Glutamatergic neuron (in vitro differentiated cells): ENCODE measurements around the gene AFF3. TPM values are rescaled to one million over a fixed set of nuclear protein-coding genes. Genes with fewer than 3 reads are reported as not detected.
"Not testable (repeated sequence)": the region's sequence is repeated elsewhere in the genome, so short reads cannot be mapped to it uniquely, and the experiment has no call there.

Source experiments
- DNase-seq: peaks from one replicate; pipeline ENCODE4 v3.0.0; 2022
- H3K27ac Mint-ChIP-seq: one replicate; pipeline ENCODE4 v1.8.0; 2020; ENCODE audit warnings: mild to moderate bottlenecking, mixed read lengths, inconsistent platforms; ENCODE audit not compliant: unreplicated experiment
- H3K27me3 Mint-ChIP-seq: one replicate; pipeline ENCODE4 v1.8.0; 2020; ENCODE audit warnings: mild to moderate bottlenecking, moderate library complexity, mixed read lengths, inconsistent platforms; ENCODE audit not compliant: unreplicated experiment
- H3K36me3 Mint-ChIP-seq: one replicate; pipeline ENCODE4 v1.8.0; 2020; ENCODE audit warnings: mild to moderate bottlenecking, mixed read lengths, inconsistent platforms; ENCODE audit not compliant: unreplicated experiment
- H3K4me1 Mint-ChIP-seq: one replicate; pipeline ENCODE4 v1.8.0; 2020; ENCODE audit warnings: mild to moderate bottlenecking, low read depth, mixed read lengths, inconsistent platforms; ENCODE audit not compliant: unreplicated experiment
- H3K4me3 Mint-ChIP-seq: one replicate; pipeline ENCODE4 v1.8.0; 2020; ENCODE audit warnings: mild to moderate bottlenecking, mixed read lengths, inconsistent platforms; ENCODE audit not compliant: unreplicated experiment
- H3K9me3 Mint-ChIP-seq: one replicate; pipeline ENCODE4 v1.8.0; 2020; ENCODE audit warnings: mild to moderate bottlenecking, moderate library complexity, mixed read lengths, inconsistent platforms; ENCODE audit not compliant: unreplicated experiment
- CTCF ChIP-seq: fragments of 200-600 bp; sonication (generic); IDR thresholded peaks from one replicate; pipeline ENCODE4 v1.5.0; 2021; ENCODE audit not compliant: partially characterized antibody, unreplicated experiment
- total RNA-seq: library from RNA; stranded (reverse); fragmentation: NEBNext Ultra II Directional; extraction: Animal tissue kit (Norgen Biotek cat#: 25700); gene quantifications from one replicate; pipeline ENCODE4 v1.2.1, GENCODE V29; 2021; ENCODE audit not compliant: unreplicated experiment

The AFF3 gene
- total RNA-seq, 1 donor from 2014 or later = 125 TPM

GRCh38 chr2:100105678-100106054 lies 36.7 kb downstream of the AFF3 start:
- no peak for TF ChIP-seq CTCF
- H3K36me3 Mint-ChIP-seq = no peaks in the 10 kb centered on the region
- peak overlapping the region; percentile 81 for H3K27ac Mint-ChIP-seq
- peaks cover 14% of the 10 kb centered on the region for H3K9me3 Mint-ChIP-seq
- H3K4me3 Mint-ChIP-seq = peak overlapping the region; percentile 88
- DNase-seq = peak; percentile 22
- H3K4me1 Mint-ChIP-seq = peaks cover 43% of the 10 kb centered on the region
- peaks cover 13% of the 10 kb centered on the region for H3K27me3 Mint-ChIP-seq

DNA sequence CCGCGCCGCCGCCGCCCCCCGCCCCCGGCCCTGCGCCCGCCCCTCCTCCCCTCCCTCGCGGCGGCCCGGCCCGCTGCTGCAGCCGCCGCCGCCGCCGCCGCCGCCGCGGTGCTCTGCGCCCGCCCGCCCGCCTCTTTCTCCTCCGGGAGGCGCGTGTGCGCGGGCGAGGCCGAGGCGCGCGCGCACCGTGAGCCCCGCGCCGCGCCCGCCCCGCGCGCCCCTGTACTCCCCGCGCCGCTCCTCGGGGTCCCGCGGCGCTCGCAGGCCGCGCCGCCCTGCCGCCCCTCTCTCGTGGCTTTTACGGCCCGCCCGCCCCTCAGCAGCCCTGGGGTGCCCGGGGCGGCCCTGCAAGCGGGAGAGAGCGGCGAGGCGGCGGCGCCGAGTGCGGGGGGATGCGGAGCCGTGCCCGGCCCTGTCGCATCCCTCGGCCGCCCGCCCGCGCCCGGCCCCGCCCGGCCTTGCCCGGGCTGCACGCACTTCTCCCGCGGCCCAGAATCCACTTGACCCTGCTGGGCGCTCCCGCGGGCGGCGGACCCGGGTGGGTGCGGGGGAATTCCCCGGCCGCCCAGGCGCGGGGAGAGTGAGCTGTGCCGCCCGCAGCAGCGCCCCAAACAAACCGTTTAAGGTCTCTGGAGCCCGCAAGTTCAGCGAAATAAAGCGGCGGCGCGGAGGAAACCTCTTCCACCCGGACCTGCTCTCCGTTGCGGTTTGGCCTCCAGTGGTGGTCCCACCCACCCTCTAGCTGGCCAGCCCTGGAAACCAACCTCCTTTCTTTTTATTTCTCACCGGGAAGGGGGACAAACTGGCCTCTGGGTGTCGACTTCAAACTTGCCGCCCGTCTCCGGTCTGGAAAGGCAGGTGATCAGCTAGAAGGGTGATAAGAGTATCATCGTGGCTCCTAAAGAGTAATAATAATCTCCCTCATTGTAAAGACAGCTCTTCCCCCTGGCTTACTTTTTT lies 37.4 kb downstream of the AFF3 start:
- H3K36me3 Mint-ChIP-seq = no peaks in the 10 kb centered on the region
- peak overlapping the region; percentile 88 for H3K4me3 Mint-ChIP-seq
- H3K4me1 Mint-ChIP-seq = peaks cover 38% of the 10 kb centered on the region
- DNase-seq = peak; percentile 74
- H3K27me3 Mint-ChIP-seq = peaks cover 13% of the 10 kb centered on the region
- TF ChIP-seq CTCF = no peak
- peak overlapping the region; percentile 81 for H3K27ac Mint-ChIP-seq
- peaks cover 14% of the 10 kb centered on the region for H3K9me3 Mint-ChIP-seq

DNA sequence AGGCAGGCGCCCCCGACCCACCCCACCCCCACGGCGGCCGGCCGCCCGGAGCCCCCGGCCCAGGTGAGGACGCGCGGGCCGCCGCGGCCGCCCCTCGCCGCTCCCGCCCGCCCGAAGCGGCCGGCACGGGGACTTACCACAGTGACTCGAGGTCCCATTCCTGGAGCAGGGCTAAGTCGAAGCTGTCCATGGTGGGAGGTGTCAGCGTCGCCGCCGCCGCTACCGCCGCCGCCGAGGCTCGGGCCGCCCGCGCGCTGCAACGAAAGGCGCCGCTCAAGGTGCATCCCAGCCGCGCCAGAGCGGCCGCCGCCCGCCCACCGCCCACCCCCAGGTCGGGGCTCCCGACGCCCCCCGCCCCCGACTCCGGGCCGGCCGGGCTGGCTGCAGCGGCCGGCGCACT lies 38.1 kb downstream of the AFF3 start:
- DNase-seq, H3K36me3 Mint-ChIP-seq, H3K4me3 Mint-ChIP-seq, H3K27ac Mint-ChIP-seq: not testable (repeated sequence)
- H3K27me3 Mint-ChIP-seq = peaks cover 13% of the 10 kb centered on the region
- H3K4me1 Mint-ChIP-seq = peaks cover 32% of the 10 kb centered on the region
- peaks cover 14% of the 10 kb centered on the region for H3K9me3 Mint-ChIP-seq

DNA sequence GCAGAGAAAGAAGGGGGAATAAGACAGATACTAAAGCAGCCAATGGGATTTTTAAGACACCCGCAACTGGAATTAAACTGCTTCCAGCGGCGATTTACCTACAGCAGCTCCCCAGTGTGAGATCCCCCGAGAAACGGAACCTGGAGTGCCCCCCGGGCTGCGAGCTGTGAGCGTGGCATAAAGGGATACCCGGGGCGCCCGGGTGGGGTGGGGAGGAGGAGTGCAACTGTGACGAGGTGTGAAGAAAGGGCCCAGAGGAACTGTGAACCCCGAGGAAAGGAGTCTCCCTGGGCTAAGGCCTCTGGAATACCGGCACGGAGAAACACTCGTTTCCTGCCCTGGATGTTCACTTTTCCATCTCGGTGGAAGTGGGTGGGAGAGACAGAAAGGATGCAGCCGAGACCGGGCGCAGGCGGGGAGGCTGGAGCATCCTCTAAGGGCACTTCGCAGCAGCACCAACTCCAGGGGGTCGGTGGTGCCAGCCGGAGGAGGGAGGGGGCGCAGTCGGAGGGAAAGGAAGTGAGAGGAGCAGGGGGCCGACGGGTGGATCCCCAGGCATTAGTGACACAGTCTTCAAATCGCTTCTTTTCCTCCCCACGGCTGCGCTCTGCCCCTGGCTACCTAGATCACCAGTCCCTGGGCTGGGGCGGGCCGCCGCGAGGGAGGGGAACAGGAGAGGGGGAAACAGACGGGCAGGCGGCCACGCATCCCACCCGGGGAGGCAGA lies 38.7 kb downstream of the AFF3 start:
- not testable (repeated sequence) for H3K36me3 Mint-ChIP-seq, H3K27ac Mint-ChIP-seq
- H3K9me3 Mint-ChIP-seq = peaks cover 14% of the 10 kb centered on the region
- peak; percentile 45 for DNase-seq
- H3K27me3 Mint-ChIP-seq = peaks cover 13% of the 10 kb centered on the region
- peak overlapping the region; percentile 90 for H3K4me3 Mint-ChIP-seq
- peaks cover 32% of the 10 kb centered on the region for H3K4me1 Mint-ChIP-seq

- not testable (repeated sequence) for H3K36me3 Mint-ChIP-seq, DNase-seq, H3K27ac Mint-ChIP-seq, H3K27me3 Mint-ChIP-seq
- Mint-ChIP-seq H3K4me3 (peak overlapping the region; percentile 90), H3K9me3 (peaks cover 10% of the 10 kb centered on the region), H3K4me1 (peaks cover 22% of the 10 kb centered on the region)
Measured at GRCh38 chr2:100102466-100103180, 39.8 kb downstream of the AFF3 start.

GRCh38 chr2:100098855-100099254 lies 43.5 kb downstream of the AFF3 start:
- H3K4me3 Mint-ChIP-seq, DNase-seq, H3K36me3 Mint-ChIP-seq, H3K4me1 Mint-ChIP-seq, H3K9me3 Mint-ChIP-seq, H3K27ac Mint-ChIP-seq, H3K27me3 Mint-ChIP-seq: not testable (repeated sequence)

GRCh38 chr2:100097611-100098294 lies 44.6 kb downstream of the AFF3 start:
- H3K9me3 Mint-ChIP-seq, H3K4me3 Mint-ChIP-seq, H3K4me1 Mint-ChIP-seq, H3K36me3 Mint-ChIP-seq, DNase-seq, H3K27me3 Mint-ChIP-seq, H3K27ac Mint-ChIP-seq: not testable (repeated sequence)

- H3K4me3 Mint-ChIP-seq, H3K4me1 Mint-ChIP-seq, H3K36me3 Mint-ChIP-seq, DNase-seq, H3K27me3 Mint-ChIP-seq, H3K27ac Mint-ChIP-seq, H3K9me3 Mint-ChIP-seq: not testable (repeated sequence)
Measured at GRCh38 chr2:100095845-100096244, 46.5 kb downstream of the AFF3 start.

DNA sequence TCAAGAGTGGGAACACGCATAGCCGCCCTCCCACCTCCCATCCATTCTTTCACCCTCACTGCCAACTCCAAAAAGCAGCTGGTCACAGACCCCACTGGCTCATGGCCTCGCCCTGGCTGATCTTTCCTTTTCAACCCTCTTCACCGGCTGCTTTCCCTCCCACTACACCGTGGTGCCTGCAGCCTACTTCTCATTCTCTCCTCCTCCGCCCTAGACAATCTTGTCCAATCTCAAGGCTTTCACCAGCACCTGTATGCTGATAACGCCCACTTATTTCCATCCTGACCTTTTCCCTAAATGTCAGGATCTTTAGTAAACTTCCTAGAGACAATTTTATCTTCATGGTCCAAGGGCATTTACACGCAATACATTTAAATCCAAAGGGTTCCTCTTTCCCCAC lies 50.6 kb downstream of the AFF3 start:
- H3K27ac Mint-ChIP-seq, DNase-seq, H3K27me3 Mint-ChIP-seq, H3K4me1 Mint-ChIP-seq, H3K36me3 Mint-ChIP-seq, H3K4me3 Mint-ChIP-seq, H3K9me3 Mint-ChIP-seq: not testable (repeated sequence)
